HepG2 (cell line): Measurements from ENCODE around the gene NOL4L. TPM values are rescaled to one million over a fixed set of nuclear protein-coding genes. Genes with fewer than 3 reads are reported as not detected.

Source experiments
- AHR ChIP-seq: IDR thresholded peaks from 2 replicates; pipeline ENCODE4 v1.6.1; 2018; ENCODE audit warnings: missing genetic modification reagents, missing compliant biosample characterization
- ETV5 ChIP-seq: IDR thresholded peaks from 2 replicates; pipeline ENCODE4 v1.6.1; 2018; ENCODE audit warnings: missing biosample characterization, missing genetic modification reagents, inconsistent platforms, borderline replicate concordance
- JARID2 ChIP-seq: sonication (generic); formaldehyde crosslinking; IDR thresholded peaks from 2 replicates; pipeline ENCODE4 v1.8.1; 2023; ENCODE audit warnings: missing genetic modification reagents, inconsistent platforms; ENCODE audit not compliant: insufficient replicate concordance
- KLF15 ChIP-seq: sonication (generic); formaldehyde crosslinking; IDR thresholded peaks from 2 replicates; pipeline ENCODE4 v1.8.1; 2023; ENCODE audit warnings: borderline replicate concordance, mild to moderate bottlenecking, inconsistent platforms, missing genetic modification reagents, mixed read lengths
- NR2F2 ChIP-seq: IDR thresholded peaks from 2 replicates; pipeline ENCODE4 v1.6.1; 2012; ENCODE audit warnings: low read depth, inconsistent platforms, borderline replicate concordance
- REL ChIP-seq: sonication (generic); formaldehyde crosslinking; conservative IDR thresholded peaks from 2 replicates; pipeline ENCODE4 v1.8.0; 2022; ENCODE audit warnings: mild to moderate bottlenecking, missing genetic modification reagents, moderate library complexity
- TCF7L2 ChIP-seq: IDR thresholded peaks from 2 replicates; pipeline ENCODE4 v1.6.1; 2011; ENCODE audit warnings: mild to moderate bottlenecking, low read depth, low read length, moderate library complexity
- THYN1 ChIP-seq: sonication (generic); formaldehyde crosslinking; IDR thresholded peaks from 2 replicates; pipeline ENCODE4 v1.8.1; 2023; ENCODE audit warnings: low read depth, mild to moderate bottlenecking, moderate library complexity, missing genetic modification reagents, borderline replicate concordance
- TP53 ChIP-seq: sonication (generic); formaldehyde crosslinking; conservative IDR thresholded peaks from 2 replicates; pipeline ENCODE4 v1.4.0; 2020; ENCODE audit warnings: missing genetic modification reagents
- YEATS2 ChIP-seq: sonication (generic); formaldehyde crosslinking; IDR thresholded peaks from 2 replicates; pipeline ENCODE4 v1.4.0; 2020; ENCODE audit warnings: missing genetic modification reagents, borderline replicate concordance
- ZNF333 ChIP-seq: sonication (generic); formaldehyde crosslinking; IDR thresholded peaks from 2 replicates; pipeline ENCODE4 v1.4.0; 2020; ENCODE audit warnings: mild to moderate bottlenecking, missing genetic modification reagents, borderline replicate concordance
- ZNF530 ChIP-seq: sonication (generic); formaldehyde crosslinking; IDR thresholded peaks from 2 replicates; pipeline ENCODE4 v1.5.0; 2020; ENCODE audit warnings: low read depth, mild to moderate bottlenecking, missing genetic modification reagents
- ZNF687 ChIP-seq: sonication (generic); formaldehyde crosslinking; IDR thresholded peaks from 2 replicates; pipeline ENCODE4 v1.5.1; 2020; ENCODE audit warnings: mild to moderate bottlenecking, missing genetic modification reagents, moderate library complexity
- ZNF891 ChIP-seq: sonication (generic); formaldehyde crosslinking; IDR thresholded peaks from 2 replicates; pipeline ENCODE4 v1.5.0; 2020; ENCODE audit warnings: mild to moderate bottlenecking, missing genetic modification reagents
- ZSCAN30 ChIP-seq: sonication (generic); formaldehyde crosslinking; IDR thresholded peaks from 2 replicates; pipeline ENCODE4 v1.5.0; 2020; ENCODE audit warnings: mild to moderate bottlenecking, missing genetic modification reagents
- polyA plus RNA-seq, 8 experiments: library from polyadenylated mRNA; depleted of rRNA in 3 of 8; stranded (reverse) in 7 of 8; unstranded in 1 of 8; fragments of >200 nt; fragmentation: Illumina TruSeq in 4 of 8; extraction: Trizol in 4 of 8; gene quantifications; 2 replicates each; pipeline versions ENCODE4 v1.2.1 to v1.2.3, GENCODE V29; 2011 to 2016; ENCODE audit warnings: low read depth in 4 of 8, missing spikeins in 1 of 8, mixed read lengths in 1 of 8; ENCODE audit not compliant: insufficient read depth in 1 of 8
- total RNA-seq, 5 experiments: library from RNA; depleted of rRNA; stranded (reverse); fragments of >200 nt; fragmentation: Illumina TruSeq; extraction: Trizol; gene quantifications; 2 replicates each; pipeline ENCODE4 v1.2.3, GENCODE V29; 2016; ENCODE audit warnings: low read depth in 1 of 5
- TF ChIP-seq, protein P1 (sequence below): sonication (generic); formaldehyde crosslinking; IDR thresholded peaks from 2 replicates; pipeline ENCODE4 v1.5.0; 2020; ENCODE audit warnings: mild to moderate bottlenecking, missing genetic modification reagents
- TF ChIP-seq, protein P2 (sequence below): IDR thresholded peaks from 2 replicates; pipeline ENCODE4 v1.6.1; 2016; ENCODE audit warnings: low read depth, control low read depth
- TF ChIP-seq, protein P3 (sequence below): sonication (generic); formaldehyde crosslinking; IDR thresholded peaks from 2 replicates; pipeline ENCODE4 v1.9.0; 2021; ENCODE audit warnings: missing genetic modification reagents, borderline replicate concordance

NOL4L gene
- total and polyA plus RNA-seq, 2 of the 13 experiments (the other 11 are each of a cell fraction or from before 2014, with no cell fraction given): 16.6 to 35.4 TPM

GRCh38 chr20:32574296-32575226 is 10.6 kb downstream of the NOL4L start (continued):
- TF ChIP-seq, protein P1, sequence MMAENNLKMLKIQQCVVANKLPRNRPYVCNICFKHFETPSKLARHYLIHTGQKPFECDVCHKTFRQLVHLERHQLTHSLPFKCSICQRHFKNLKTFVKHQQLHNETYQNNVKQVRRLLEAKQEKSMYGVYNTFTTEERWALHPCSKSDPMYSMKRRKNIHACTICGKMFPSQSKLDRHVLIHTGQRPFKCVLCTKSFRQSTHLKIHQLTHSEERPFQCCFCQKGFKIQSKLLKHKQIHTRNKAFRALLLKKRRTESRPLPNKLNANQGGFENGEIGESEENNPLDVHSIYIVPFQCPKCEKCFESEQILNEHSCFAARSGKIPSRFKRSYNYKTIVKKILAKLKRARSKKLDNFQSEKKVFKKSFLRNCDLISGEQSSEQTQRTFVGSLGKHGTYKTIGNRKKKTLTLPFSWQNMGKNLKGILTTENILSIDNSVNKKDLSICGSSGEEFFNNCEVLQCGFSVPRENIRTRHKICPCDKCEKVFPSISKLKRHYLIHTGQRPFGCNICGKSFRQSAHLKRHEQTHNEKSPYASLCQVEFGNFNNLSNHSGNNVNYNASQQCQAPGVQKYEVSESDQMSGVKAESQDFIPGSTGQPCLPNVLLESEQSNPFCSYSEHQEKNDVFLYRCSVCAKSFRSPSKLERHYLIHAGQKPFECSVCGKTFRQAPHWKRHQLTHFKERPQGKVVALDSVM: no peak
- TF ChIP-seq YEATS2: no peak
- TF ChIP-seq NR2F2: no peak
- no peak for TF ChIP-seq JARID2 (CRISPR knock-in tag)
- no peak; the same call in 1 of the 2 replicates for TF ChIP-seq ZNF333 (CRISPR knock-in tag)
- TF ChIP-seq, protein P2, sequence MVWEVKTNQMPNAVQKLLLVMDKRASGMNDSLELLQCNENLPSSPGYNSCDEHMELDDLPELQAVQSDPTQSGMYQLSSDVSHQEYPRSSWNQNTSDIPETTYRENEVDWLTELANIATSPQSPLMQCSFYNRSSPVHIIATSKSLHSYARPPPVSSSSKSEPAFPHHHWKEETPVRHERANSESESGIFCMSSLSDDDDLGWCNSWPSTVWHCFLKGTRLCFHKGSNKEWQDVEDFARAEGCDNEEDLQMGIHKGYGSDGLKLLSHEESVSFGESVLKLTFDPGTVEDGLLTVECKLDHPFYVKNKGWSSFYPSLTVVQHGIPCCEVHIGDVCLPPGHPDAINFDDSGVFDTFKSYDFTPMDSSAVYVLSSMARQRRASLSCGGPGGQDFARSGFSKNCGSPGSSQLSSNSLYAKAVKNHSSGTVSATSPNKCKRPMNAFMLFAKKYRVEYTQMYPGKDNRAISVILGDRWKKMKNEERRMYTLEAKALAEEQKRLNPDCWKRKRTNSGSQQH (CRISPR knock-in tag): no peak
- no peak for TF ChIP-seq REL (CRISPR knock-in tag)
- TF ChIP-seq KLF15 (CRISPR knock-in tag): no peak
- no peak for TF ChIP-seq ZSCAN30
- TF ChIP-seq ZNF687 (CRISPR knock-in tag): peak; percentile 47
- TF ChIP-seq TP53 (CRISPR knock-in tag): no peak
- TF ChIP-seq ZNF891 (CRISPR knock-in tag): no peak
- TF ChIP-seq ZNF530 (CRISPR knock-in tag): no peak
- no peak for TF ChIP-seq AHR (CRISPR knock-in tag)
- TF ChIP-seq TCF7L2: no peak
- no peak for TF ChIP-seq THYN1 (CRISPR knock-in tag)
- TF ChIP-seq ETV5 (CRISPR knock-in tag): no peak
- TF ChIP-seq, protein P3, sequence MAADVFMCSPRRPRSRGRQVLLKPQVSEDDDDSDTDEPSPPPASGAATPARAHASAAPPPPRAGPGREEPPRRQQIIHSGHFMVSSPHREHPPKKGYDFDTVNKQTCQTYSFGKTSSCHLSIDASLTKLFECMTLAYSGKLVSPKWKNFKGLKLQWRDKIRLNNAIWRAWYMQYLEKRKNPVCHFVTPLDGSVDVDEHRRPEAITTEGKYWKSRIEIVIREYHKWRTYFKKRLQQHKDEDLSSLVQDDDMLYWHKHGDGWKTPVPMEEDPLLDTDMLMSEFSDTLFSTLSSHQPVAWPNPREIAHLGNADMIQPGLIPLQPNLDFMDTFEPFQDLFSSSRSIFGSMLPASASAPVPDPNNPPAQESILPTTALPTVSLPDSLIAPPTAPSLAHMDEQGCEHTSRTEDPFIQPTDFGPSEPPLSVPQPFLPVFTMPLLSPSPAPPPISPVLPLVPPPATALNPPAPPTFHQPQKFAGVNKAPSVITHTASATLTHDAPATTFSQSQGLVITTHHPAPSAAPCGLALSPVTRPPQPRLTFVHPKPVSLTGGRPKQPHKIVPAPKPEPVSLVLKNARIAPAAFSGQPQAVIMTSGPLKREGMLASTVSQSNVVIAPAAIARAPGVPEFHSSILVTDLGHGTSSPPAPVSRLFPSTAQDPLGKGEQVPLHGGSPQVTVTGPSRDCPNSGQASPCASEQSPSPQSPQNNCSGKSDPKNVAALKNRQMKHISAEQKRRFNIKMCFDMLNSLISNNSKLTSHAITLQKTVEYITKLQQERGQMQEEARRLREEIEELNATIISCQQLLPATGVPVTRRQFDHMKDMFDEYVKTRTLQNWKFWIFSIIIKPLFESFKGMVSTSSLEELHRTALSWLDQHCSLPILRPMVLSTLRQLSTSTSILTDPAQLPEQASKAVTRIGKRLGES (CRISPR knock-in tag): no peak
